Astrocyte (in vitro differentiated cells and primary cell): ENCODE measurements around the gene FBXO47.

Experiments
- CTCF ChIP-seq: IDR thresholded peaks from 2 replicates; pipeline ENCODE4 v1.5.1; 2011; ENCODE audit warnings: low read depth, mild to moderate bottlenecking, inconsistent platforms, low read length, moderate library complexity; ENCODE audit not compliant: insufficient read depth
- EZH2 ChIP-seq: IDR thresholded peaks from 2 replicates; pipeline ENCODE4 v1.6.1; 2012; ENCODE audit warnings: mild to moderate bottlenecking, low read length, inconsistent platforms; ENCODE audit not compliant: insufficient read depth

- no peak for TF ChIP-seq EZH2
- no peak for TF ChIP-seq CTCF
These were observed 6.8 kb downstream of the FBXO47 start for GRCh38 chr17:38960402-38960801.
